Keratinocyte (primary cell): Measurements from ENCODE around the gene TENM4.

Experiments
- CTCF ChIP-seq, 3 experiments: IDR thresholded peaks in 1 of 3; conservative IDR thresholded peaks in 1 of 3; optimal IDR thresholded peaks in 1 of 3; 2 replicates in 2 of 3; 3 replicates in 1 of 3; pipeline versions ENCODE3 to v1.5.1; 2011; ENCODE audit warnings: low read length in 3 of 3, mild to moderate bottlenecking in 3 of 3, moderate library complexity in 2 of 3, control low read depth in 1 of 3, inconsistent platforms in 1 of 3; ENCODE audit not compliant: insufficient read depth in 2 of 3; ENCODE audit errors: extremely low read depth in 1 of 3
- EZH2 ChIP-seq: IDR thresholded peaks from one replicate; pipeline ENCODE4 v1.6.1; 2012; ENCODE audit warnings: inconsistent platforms, mild to moderate bottlenecking, low read length, moderate library complexity

GRCh38 chr11:78801161-78801884 is 639.5 kb downstream of the TENM4 start:
- TF ChIP-seq CTCF (optimal IDR thresholded peaks at IDR 0.05 in 1 of 3, IDR thresholded peaks at IDR 0.05 in 1 of 3, conservative IDR thresholded peaks at IDR 0.05 in 1 of 3; ENCODE audit: extremely low read depth in 1 of 3, insufficient read depth in 2 of 3, low read length in 3 of 3) (no peak), EZH2 (no peak)
